Fibroblast of lung (primary cell): Measurements from ENCODE around the gene PFKFB4. TPM values are rescaled to one million over a fixed set of nuclear protein-coding genes. Genes with fewer than 3 reads are reported as not detected.

ENCODE experiments used
- DNase-seq, 2 donors: peaks; one replicate each; pipeline versions ENCODE4 v3.0.0 to v3.0.0-alpha.2; 2010; ENCODE audit warnings: low read depth in 2 of 2
- H2AFZ ChIP-seq: 2 replicates; pipeline ENCODE4 v1.5.1; 2012; ENCODE audit warnings: low read length, control low read depth, inconsistent platforms
- H3K27ac ChIP-seq: 2 replicates; pipeline ENCODE4 v1.5.1; 2011; ENCODE audit warnings: low read length, control low read depth; ENCODE audit not compliant: insufficient read depth
- H3K27me3 ChIP-seq: 2 replicates; pipeline ENCODE4 v1.5.1; 2011; ENCODE audit warnings: mild to moderate bottlenecking, low read length; ENCODE audit not compliant: control insufficient read depth, insufficient read depth
- H3K36me3 ChIP-seq: 2 replicates; pipeline ENCODE4 v1.5.1; 2011; ENCODE audit warnings: low read length; ENCODE audit not compliant: control insufficient read depth, insufficient read depth
- H3K4me1 ChIP-seq: 2 replicates; pipeline ENCODE4 v1.5.1; 2011; ENCODE audit warnings: low read length; ENCODE audit not compliant: control insufficient read depth, insufficient read depth; ENCODE audit errors: extremely low read depth
- H3K4me2 ChIP-seq: 2 replicates; pipeline ENCODE4 v1.5.1; 2011; ENCODE audit warnings: low read length, control low read depth; ENCODE audit not compliant: insufficient read depth; ENCODE audit errors: extremely low read depth
- H3K4me3 ChIP-seq, 4 experiments: fragments of 200-600 bp in 1 of 4; sonication (generic) in 1 of 4; replicated peaks in 1 of 4; 2 replicates each; pipeline ENCODE4 v1.5.1; 2011 to 2016; ENCODE audit warnings: low read length in 4 of 4, low read depth in 3 of 4, mild to moderate bottlenecking in 3 of 4, control low read depth in 2 of 4, inconsistent platforms in 1 of 4, mixed read lengths in 1 of 4; ENCODE audit not compliant: insufficient read depth in 1 of 4; ENCODE audit errors: control extremely low read depth in 1 of 4
- H3K79me2 ChIP-seq: 2 replicates; pipeline ENCODE4 v1.5.1; 2012; ENCODE audit warnings: mild to moderate bottlenecking, low read length, inconsistent platforms; ENCODE audit not compliant: control insufficient read depth, insufficient read depth
- H3K9ac ChIP-seq: 2 replicates; pipeline ENCODE4 v1.5.1; 2011; ENCODE audit warnings: mild to moderate bottlenecking, low read length, control low read depth; ENCODE audit not compliant: insufficient read depth
- H3K9me3 ChIP-seq: 2 replicates; pipeline ENCODE4 v1.5.1; 2012; ENCODE audit warnings: low read depth, low read length; ENCODE audit not compliant: control insufficient read depth, insufficient read depth
- H4K20me1 ChIP-seq: 2 replicates; pipeline ENCODE4 v1.5.1; 2011; ENCODE audit warnings: low read length; ENCODE audit not compliant: control insufficient read depth, insufficient read depth; ENCODE audit errors: extremely low read depth
- EZH2 ChIP-seq: IDR thresholded peaks from 2 replicates; pipeline ENCODE4 v1.5.1; 2012; ENCODE audit warnings: low read length, control low read depth, mild to moderate bottlenecking; ENCODE audit errors: missing control alignments
- polyA minus RNA-seq: library from RNA; depleted of rRNA, polyadenylated mRNA; stranded (reverse); fragments of >200 nt; gene quantifications from 2 replicates; pipeline ENCODE4 v1.2.3, GENCODE V29; 2011; ENCODE audit warnings: low replicate concordance
- polyA plus RNA-seq, 2 donors: library from polyadenylated mRNA; depleted of rRNA in 1 of 2; stranded (reverse) in 1 of 2; unstranded in 1 of 2; fragments of >200 nt; gene quantifications; 2 replicates each; pipeline ENCODE4 v1.2.1, GENCODE V29; 2011 to 2012; ENCODE audit warnings: missing spikeins in 1 of 2
- total RNA-seq: library from RNA; depleted of rRNA; stranded (reverse); fragments of >200 nt; gene quantifications from 2 replicates; pipeline ENCODE4 v1.2.1, GENCODE V29; 2014
- TF ChIP-seq, protein P1 (sequence below), 2 donors: IDR thresholded peaks in 1 of 2; conservative IDR thresholded peaks in 1 of 2; 1 replicate in 1 of 2; 2 replicates in 1 of 2; pipeline ENCODE4 v1.5.1; 2011 to 2012; ENCODE audit warnings: low read length in 2 of 2, control low read depth in 1 of 2, inconsistent platforms in 1 of 2, low read depth in 1 of 2, mild to moderate bottlenecking in 1 of 2

Gene PFKFB4
- total RNA-seq (6.7 and 12.2 TPM in 2 replicates), polyA plus RNA-seq (4.9 and 9.3 TPM in 2 replicates), polyA minus RNA-seq (11.7 and 16.5 TPM in 2 replicates)
- 4.8 and 7.8 TPM in 2 replicates for polyA plus RNA-seq (2012)

GRCh38 chr3:48556796-48557626 is at the start of gene PFKFB4:
Gene PFKFB4 (minus strand): TSS chr3:48556803. CDS start chr3:48556777, 26 bp downstream.
- H3K79me2 ChIP-seq, result no peaks in the 10 kb centered on the region
- peak within 1 kb of the TSS; percentile 81 for H2AFZ ChIP-seq
- peak within 1 kb of the TSS; percentile 96 for H3K4me2 ChIP-seq
- no peaks in the 10 kb centered on the region for H3K9me3 ChIP-seq
- DNase-seq, result peak; percentile 99
- peaks cover 32% of the 10 kb centered on the region for H3K4me1 ChIP-seq
- H4K20me1 ChIP-seq, result no peaks in the 10 kb centered on the region
- peaks cover under 1% of the 10 kb centered on the region for H3K36me3 ChIP-seq
- peak within 1 kb of the TSS; percentile 27 for H3K27ac ChIP-seq
- TF ChIP-seq EZH2, result no peak
- TF ChIP-seq, protein P1, sequence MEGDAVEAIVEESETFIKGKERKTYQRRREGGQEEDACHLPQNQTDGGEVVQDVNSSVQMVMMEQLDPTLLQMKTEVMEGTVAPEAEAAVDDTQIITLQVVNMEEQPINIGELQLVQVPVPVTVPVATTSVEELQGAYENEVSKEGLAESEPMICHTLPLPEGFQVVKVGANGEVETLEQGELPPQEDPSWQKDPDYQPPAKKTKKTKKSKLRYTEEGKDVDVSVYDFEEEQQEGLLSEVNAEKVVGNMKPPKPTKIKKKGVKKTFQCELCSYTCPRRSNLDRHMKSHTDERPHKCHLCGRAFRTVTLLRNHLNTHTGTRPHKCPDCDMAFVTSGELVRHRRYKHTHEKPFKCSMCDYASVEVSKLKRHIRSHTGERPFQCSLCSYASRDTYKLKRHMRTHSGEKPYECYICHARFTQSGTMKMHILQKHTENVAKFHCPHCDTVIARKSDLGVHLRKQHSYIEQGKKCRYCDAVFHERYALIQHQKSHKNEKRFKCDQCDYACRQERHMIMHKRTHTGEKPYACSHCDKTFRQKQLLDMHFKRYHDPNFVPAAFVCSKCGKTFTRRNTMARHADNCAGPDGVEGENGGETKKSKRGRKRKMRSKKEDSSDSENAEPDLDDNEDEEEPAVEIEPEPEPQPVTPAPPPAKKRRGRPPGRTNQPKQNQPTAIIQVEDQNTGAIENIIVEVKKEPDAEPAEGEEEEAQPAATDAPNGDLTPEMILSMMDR (conservative IDR thresholded peaks at IDR 0.05 in 1 of 2, IDR thresholded peaks at IDR 0.05 in 1 of 2; ENCODE audit: low read depth in 1 of 2, low read length in 2 of 2), result no peak
- H3K27me3 ChIP-seq, result no peaks in the 10 kb centered on the region
- peak within 1 kb of the TSS; percentile 65 for H3K9ac ChIP-seq
- peak within 1 kb of the TSS; percentile 62 to 74 (median 64) for H3K4me3 ChIP-seq

- H3K36me3 ChIP-seq, result peaks cover 50% of the 10 kb centered on the region
Measured at GRCh38 chr3:48601622-48601994, 45.0 kb upstream of the PFKFB4 start.

More at GRCh38 chr3:48601622-48601994, 45.0 kb upstream of the PFKFB4 start:
- Histone ChIP-seq H3K4me2 (no peak overlapping the region), H3K4me3 (no peak overlapping the region), H3K27ac (no peak overlapping the region), H3K79me2 (no peaks in the 10 kb centered on the region), H4K20me1 (no peaks in the 10 kb centered on the region), H2AFZ (no peak overlapping the region), H3K27me3 (no peaks in the 10 kb centered on the region), H3K4me1 (peaks cover 28% of the 10 kb centered on the region), H3K9me3 (no peaks in the 10 kb centered on the region), H3K9ac (no peak overlapping the region)
- no peak for DNase-seq
- no peak for TF ChIP-seq EZH2
- TF ChIP-seq, protein P1 (conservative IDR thresholded peaks at IDR 0.05 in 1 of 2, IDR thresholded peaks at IDR 0.05 in 1 of 2; ENCODE audit: low read depth in 1 of 2, low read length in 2 of 2), result no peak
